Spleen (tissue), 7 donors: Measurements from ENCODE around the gene PSME3IP1.

Source experiments
- POLR2AphosphoS5 ChIP-seq, 3 donors: sonication (generic); formaldehyde crosslinking; IDR thresholded peaks; one replicate each; pipeline ENCODE4 v1.5.1; 2017; ENCODE audit warnings: antibody characterized with exemption in 3 of 3
- TF ChIP-seq, protein P1 (sequence below), 11 experiments: fragments of 200-600 bp in 7 of 11; fragments of 450-650 bp in 4 of 11; sonication (generic) in 4 of 11; IDR thresholded peaks in 8 of 11; conservative IDR thresholded peaks in 3 of 11; 1 replicate in 7 of 11; 2 replicates in 4 of 11; pipeline versions ENCODE4 v1.4.0 to v1.8.0; 2016 to 2021; ENCODE audit warnings: antibody characterized with exemption in 11 of 11, inconsistent platforms in 4 of 11, mild to moderate bottlenecking in 1 of 11
- donor health status: DM: no; HTN: no; CAD: no; lungs with moderate emphysema.
- donor health status: DM: no; HTN: no; CAD: no.
- donor health status: DM: no; HTN: no; CAD: no.

DNA sequence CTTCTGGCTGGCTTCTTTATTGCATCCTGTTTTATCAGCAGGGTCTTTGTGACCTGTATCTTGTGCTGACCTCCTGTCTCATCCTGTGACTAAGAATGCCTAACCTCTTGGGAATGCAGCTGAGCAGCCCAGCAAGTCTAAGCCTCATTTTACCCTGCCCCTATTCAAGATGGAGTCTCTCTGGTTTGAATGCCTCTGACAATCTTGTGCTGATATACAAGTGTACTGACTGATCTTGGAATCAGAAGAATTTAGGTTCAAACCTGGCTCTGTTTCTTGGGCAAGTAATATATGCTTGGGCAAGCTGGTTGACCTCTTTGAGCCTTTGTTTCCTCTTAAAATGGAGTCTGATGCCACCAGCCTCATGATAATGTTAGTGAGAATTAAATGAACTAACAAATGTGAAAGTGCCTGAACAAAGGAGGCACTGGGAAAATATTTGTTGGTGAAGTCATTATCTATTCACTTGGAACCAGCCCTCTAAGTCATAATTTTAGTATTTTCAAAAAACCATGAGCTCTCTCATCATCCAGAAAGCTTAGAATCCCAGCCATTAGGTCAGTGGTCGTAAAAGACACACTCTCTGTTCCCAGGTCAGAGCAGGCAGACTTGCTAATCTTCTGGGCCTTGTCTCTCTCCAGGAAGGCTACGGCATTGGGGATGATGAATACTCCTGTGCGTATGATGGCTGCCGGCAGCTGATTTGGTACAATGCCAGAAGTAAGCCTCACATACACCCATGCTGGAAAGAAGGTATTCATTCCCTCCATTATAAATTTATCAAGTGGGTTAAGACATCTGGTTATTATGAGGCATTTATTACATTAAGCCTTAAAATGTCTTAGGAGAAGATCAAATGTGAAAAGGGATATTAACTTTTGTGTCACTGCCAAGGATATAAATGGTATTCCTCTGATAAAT is 41.1 kb upstream of the PSME3IP1 start:
- TF ChIP-seq POLR2AphosphoS5 (IDR thresholded peaks at IDR 0.05) = no peak
- TF ChIP-seq, protein P1, sequence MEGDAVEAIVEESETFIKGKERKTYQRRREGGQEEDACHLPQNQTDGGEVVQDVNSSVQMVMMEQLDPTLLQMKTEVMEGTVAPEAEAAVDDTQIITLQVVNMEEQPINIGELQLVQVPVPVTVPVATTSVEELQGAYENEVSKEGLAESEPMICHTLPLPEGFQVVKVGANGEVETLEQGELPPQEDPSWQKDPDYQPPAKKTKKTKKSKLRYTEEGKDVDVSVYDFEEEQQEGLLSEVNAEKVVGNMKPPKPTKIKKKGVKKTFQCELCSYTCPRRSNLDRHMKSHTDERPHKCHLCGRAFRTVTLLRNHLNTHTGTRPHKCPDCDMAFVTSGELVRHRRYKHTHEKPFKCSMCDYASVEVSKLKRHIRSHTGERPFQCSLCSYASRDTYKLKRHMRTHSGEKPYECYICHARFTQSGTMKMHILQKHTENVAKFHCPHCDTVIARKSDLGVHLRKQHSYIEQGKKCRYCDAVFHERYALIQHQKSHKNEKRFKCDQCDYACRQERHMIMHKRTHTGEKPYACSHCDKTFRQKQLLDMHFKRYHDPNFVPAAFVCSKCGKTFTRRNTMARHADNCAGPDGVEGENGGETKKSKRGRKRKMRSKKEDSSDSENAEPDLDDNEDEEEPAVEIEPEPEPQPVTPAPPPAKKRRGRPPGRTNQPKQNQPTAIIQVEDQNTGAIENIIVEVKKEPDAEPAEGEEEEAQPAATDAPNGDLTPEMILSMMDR (IDR thresholded peaks at IDR 0.05 in 8 of 11, conservative IDR thresholded peaks at IDR 0.05 in 3 of 11) = no peak
